ENCODE measurements around the gene HAUS7.

The HAUS7 gene

DNA sequence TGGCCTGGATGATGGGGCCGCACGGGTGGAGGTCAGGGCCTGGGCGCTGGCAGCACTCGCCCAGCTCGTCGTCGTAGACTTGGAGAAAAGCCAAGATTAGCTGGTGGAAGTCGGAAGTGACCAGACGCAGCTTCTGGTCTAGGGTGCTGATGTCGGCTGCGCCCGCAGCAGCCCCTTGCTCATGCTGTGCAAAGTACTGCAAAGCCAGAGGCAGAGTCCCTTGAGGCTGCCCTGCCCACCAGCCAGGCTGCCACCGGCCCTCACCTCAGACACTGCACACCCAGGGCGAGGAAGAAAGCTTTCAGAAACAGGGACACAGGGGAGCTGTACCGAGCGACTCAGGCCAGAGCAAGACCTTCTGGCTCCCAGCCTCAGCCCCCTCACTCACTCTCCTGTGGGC is 14.8 kb downstream of the HAUS7 start:
- TF ChIP-seq, protein P1, sequence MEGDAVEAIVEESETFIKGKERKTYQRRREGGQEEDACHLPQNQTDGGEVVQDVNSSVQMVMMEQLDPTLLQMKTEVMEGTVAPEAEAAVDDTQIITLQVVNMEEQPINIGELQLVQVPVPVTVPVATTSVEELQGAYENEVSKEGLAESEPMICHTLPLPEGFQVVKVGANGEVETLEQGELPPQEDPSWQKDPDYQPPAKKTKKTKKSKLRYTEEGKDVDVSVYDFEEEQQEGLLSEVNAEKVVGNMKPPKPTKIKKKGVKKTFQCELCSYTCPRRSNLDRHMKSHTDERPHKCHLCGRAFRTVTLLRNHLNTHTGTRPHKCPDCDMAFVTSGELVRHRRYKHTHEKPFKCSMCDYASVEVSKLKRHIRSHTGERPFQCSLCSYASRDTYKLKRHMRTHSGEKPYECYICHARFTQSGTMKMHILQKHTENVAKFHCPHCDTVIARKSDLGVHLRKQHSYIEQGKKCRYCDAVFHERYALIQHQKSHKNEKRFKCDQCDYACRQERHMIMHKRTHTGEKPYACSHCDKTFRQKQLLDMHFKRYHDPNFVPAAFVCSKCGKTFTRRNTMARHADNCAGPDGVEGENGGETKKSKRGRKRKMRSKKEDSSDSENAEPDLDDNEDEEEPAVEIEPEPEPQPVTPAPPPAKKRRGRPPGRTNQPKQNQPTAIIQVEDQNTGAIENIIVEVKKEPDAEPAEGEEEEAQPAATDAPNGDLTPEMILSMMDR (IDR thresholded peaks at IDR 0.05; ENCODE audit: low read depth, low read length): no peak
- H3K4me3 ChIP-seq (ENCODE audit: low read depth, low read length): no peak overlapping the region

DNA sequence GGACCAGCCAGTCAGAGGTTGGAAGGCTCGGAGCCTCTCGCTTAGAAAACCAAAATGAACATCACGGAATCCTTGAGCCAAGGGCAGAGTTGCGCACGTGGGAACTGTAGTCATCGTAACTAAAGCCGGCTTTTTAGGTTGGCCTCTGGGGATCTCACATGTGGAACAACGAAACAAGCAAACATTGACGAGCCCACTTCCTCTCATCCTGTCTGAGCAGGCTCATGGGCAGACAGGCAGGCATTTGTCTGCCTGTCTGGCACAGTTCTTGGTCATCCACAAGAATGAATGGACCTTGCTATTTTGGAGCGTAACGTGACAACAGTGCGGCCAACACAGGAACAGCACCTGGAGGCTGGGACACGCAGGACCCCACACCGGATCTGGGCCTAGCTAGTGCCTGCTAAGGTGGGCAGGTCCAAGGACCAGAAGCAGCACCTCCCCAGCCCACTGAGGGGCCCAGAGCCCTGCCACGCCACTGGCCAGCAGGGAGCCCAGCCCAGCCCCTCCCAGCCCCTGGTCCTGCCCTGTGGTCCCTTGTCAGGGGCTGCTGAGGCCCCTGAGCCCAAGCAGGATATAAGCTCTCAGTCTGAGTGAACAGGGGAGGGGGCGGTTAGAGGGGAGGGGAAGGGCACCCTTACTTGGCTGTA is 15.3 kb downstream of the HAUS7 start:
- H3K4me3 ChIP-seq (ENCODE audit: low read depth, low read length): no peak overlapping the region
- TF ChIP-seq, protein P1 (IDR thresholded peaks at IDR 0.05; ENCODE audit: low read depth, low read length): no peak

DNA sequence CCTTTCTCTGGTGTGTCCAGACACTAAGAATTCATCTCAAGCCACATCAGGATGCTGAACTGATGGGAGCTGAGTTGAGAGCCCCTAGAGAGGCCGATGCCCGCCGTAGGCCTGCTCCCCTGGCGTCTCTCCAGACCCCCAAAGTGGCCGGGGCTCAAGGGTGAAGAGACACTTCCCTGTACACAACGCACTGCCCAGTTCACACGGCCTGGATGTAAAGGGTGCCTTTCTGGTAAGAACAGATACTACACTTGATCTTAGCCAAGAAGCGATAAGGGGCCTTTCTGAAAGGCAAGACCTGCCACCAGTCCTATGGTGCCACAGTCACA is 19.5 kb downstream of the HAUS7 start:
- TF ChIP-seq, protein P1 (IDR thresholded peaks at IDR 0.05; ENCODE audit: low read depth, low read length): no peak
- H3K4me3 ChIP-seq (ENCODE audit: low read depth, low read length): no peak overlapping the region

DNA sequence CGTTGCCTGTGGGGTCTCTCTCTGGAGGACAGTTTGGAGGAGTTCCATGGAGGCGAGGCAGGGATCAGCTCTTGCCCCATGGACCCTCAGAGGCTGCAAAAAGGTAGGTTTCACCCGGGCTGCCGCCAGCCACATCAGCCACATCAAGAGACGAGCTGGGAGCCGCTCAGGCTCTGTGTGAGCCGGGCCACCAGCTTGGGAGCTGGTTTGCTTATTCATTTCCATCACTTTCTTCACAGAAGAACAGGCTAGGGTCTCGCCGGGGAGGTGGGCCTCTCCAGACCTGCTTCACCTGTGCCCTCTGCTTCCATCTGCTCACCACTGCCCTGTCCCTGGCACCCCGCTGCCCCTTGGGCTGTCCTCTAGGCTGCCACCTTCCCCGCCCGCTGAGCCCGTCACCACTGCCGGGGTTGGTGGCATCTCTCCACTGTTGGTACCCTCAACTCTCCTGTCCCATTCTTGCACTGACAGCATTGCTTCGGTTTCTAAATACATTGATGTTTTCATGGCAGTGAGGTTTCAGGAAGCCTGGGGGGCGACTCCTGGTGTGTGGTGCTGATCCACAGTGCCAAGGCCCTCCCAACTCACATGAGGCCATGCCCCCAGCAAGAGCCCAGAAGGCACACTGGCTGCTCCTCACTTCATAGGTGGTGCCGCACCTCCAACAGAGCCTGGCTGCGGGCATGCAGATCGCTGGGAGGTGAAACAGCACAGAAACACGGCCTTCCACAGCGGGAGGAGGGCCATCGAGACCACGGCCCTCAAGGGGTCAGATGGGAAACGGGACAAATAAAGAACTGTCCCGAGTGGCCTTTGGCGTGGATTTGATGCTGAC is 20.0 kb downstream of the HAUS7 start:
- H3K4me3 ChIP-seq (ENCODE audit: low read depth, low read length): no peak overlapping the region
- TF ChIP-seq, protein P1 (IDR thresholded peaks at IDR 0.05; ENCODE audit: low read depth, low read length): no peak

DNA sequence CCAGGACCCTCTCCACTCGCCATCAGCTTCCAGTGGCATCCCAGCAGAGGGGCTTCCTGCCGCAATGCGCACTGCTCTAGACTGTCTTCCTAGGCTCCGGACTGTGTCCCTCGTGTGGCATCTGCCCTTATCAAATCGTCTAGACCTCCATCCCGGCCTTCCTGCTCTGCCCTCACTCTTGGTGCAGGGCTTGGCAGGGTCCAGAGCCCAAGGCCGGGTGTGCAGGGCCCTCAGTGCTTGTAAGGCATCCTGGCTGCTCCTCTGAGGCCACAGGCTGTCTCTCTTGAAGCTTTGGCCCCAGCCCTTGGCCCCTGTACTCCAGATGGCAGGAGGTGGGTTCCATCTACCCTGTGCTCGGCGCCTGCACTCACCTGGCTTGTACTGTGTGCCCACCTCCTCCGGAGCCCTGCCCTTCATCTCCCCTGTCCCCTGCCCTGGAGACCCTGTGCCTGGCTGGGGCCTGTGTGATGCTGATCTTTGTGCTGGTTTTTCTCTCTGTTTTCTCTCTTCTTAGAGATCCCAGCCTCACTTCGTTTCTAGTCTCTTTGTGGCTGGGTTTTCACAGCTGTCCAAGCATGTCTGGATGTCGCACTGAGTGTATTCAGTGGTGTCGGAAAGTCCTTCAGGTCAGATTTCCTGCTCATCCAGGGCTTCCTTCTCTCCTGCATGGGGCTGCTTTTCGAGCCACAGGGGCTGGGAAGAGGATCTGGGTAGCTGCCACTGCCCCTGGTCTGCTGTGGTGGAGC is 20.8 kb downstream of the HAUS7 start:
- TF ChIP-seq, protein P1 (IDR thresholded peaks at IDR 0.05; ENCODE audit: low read depth, low read length): no peak
- H3K4me3 ChIP-seq (ENCODE audit: low read depth, low read length): no peak overlapping the region

DNA sequence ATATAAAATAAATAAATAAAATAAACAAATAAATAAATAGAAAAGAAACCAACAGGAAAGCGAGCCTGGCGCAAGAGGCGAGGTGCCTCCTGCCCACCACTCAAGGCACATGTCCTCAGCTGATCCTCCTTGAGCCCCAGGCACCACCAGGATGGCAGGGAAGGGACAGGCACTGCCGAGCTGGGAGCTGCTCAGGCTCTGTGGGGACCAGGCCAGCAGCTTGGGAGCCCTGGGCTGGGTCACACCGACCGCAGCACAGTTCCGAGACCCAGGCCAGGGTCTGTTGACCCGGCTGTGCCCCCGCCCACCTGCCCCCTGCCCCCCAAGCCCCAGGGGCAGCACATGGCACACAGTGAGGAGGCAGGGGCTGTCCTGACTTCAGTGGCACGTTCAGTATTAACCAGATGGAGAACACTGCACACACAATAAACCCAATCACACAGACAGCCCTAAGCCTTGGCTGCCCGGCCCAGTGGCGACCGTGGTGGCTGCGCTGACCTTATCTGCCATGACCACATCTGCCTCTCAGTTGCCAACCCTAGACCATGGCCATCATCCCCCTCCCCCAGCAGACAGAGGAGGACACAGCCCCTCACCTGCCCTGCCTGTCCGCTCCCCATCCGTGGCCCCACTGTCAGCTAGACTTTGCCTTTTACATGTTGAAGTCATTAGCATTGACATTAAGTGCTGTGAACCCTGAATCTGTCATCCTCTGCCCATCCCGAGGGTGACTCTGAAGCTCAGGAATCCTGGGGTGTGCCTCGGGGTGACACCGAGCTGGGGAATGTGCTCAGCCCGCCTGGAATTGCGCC is 21.6 kb downstream of the HAUS7 start:
- TF ChIP-seq, protein P1 (IDR thresholded peaks at IDR 0.05; ENCODE audit: low read depth, low read length): no peak
- no peak overlapping the region for H3K4me3 ChIP-seq (ENCODE audit: low read depth, low read length)

Measured in WI38 (cell line).